ENCODE measurements around the gene TNFRSF12A.

GRCh38 chr16:2986623-2987188, 33.5 kb upstream of the TNFRSF12A start:
- TF ChIP-seq CTCF (IDR thresholded peaks at IDR 0.05 in 2 of 3, conservative IDR thresholded peaks at IDR 0.05 in 1 of 3; ENCODE audit: insufficient read depth in 2 of 3, low read depth in 1 of 3, low read length in 3 of 3): no peak
- no peak for TF ChIP-seq SUPT5H (IDR thresholded peaks at IDR 0.05)
- no peak for TF ChIP-seq TCF7 (IDR thresholded peaks at IDR 0.05; ENCODE audit: borderline replicate concordance)
- TF ChIP-seq NKRF (IDR thresholded peaks at IDR 0.05; ENCODE audit: borderline replicate concordance): no peak
- no peak for TF ChIP-seq ZNF740 (CRISPR knock-in tag; IDR thresholded peaks at IDR 0.05)
- TF ChIP-seq ZNF740 (tag; IDR thresholded peaks at IDR 0.05): no peak

All from K562 (cell line).